Naive thymus-derived CD4-positive, alpha-beta T cell (primary cell): ENCODE measurements around the gene PFN3. TPM values are rescaled to one million over a fixed set of nuclear protein-coding genes. Genes with fewer than 3 reads are reported as not detected.

Experiments
- polyA plus RNA-seq, 2 donors: library from polyadenylated mRNA; unstranded; fragments of 300-500 nt; fragmentation: Illumina TruSeq; gene quantifications; one replicate each; pipeline ENCODE4 v1.2.3, GENCODE V29; 2021
- total RNA-seq, 6 experiments: library from RNA in 5 of 6; stranded (reverse) in 5 of 6; gene quantifications; 1 replicate in 5 of 6; 2 replicates in 1 of 6; pipeline ENCODE4 v1.2.3 and lab custom pipeline; 2021 to 2026

Gene PFN3
- total and polyA plus RNA-seq, 7 experiments from 2014 or later = not detected

Other genes with a start within 250 kb of the PFN3 start
- gene RAB24, start 96.9 kb downstream of the PFN3 start, total RNA-seq = 10 to 100 TPM; 18.0 to 47.5 (median 24.3) TPM
- 10 to 100 TPM; 14.9 to 17.1 TPM for gene RAB24, start 96.9 kb downstream of the PFN3 start, polyA plus RNA-seq
- gene PRELID1, start 96.9 kb downstream of the PFN3 start, total RNA-seq = 100 to 1,000 TPM in 1 of 5 experiments, 10 to 100 TPM in 4; 49.0 to 172 (median 57.2) TPM
- 100 to 1,000 TPM; 155 to 177 TPM for gene PRELID1, start 96.9 kb downstream of the PFN3 start, polyA plus RNA-seq
- 10 to 100 TPM in 4 of 5 experiments, 1 to 10 TPM in 1; 8.8 to 39.8 (median 18.3) TPM for gene MXD3, start 88.8 kb downstream of the PFN3 start, total RNA-seq
- under 1 TPM; 0.63 to 0.75 TPM for gene MXD3, start 88.8 kb downstream of the PFN3 start, polyA plus RNA-seq
- 100 to 1,000 TPM in 2 of 5 experiments, 10 to 100 TPM in 3; 71.8 to 144 (median 99.7) TPM for gene LMAN2, start 49.0 kb downstream of the PFN3 start, total RNA-seq
- gene LMAN2, start 49.0 kb downstream of the PFN3 start, polyA plus RNA-seq = 100 to 1,000 TPM; 194 to 202 TPM
- 100 to 1,000 TPM in 3 of 5 experiments, 10 to 100 TPM in 2; 68.4 to 196 (median 112) TPM for gene RGS14, start 42.7 kb downstream of the PFN3 start, total RNA-seq
- gene RGS14, start 42.7 kb downstream of the PFN3 start, polyA plus RNA-seq = 100 to 1,000 TPM in 1 of 2 donors, 10 to 100 TPM in 1; 32.9 to 100 TPM
- gene SLC34A1, start 16.2 kb downstream of the PFN3 start, total RNA-seq = under 1 TPM in 2 of 5 experiments, not detected in 3; 0.27 to 0.29 TPM
- gene SLC34A1, start 16.2 kb downstream of the PFN3 start, polyA plus RNA-seq = not detected
- 1 to 10 TPM in 1 of 5 experiments, under 1 TPM in 2, not detected in 2; 0.16 to 2.1 (median 0.34) TPM for gene F12, start 8.9 kb upstream of the PFN3 start, total RNA-seq
- under 1 TPM in 1 of 2 donors, not detected in 1; 0.64 TPM for gene F12, start 8.9 kb upstream of the PFN3 start, polyA plus RNA-seq
- 100 to 1,000 TPM; 161 to 246 (median 200) TPM for gene GRK6, start 26.0 kb upstream of the PFN3 start, total RNA-seq
- gene GRK6, start 26.0 kb upstream of the PFN3 start, polyA plus RNA-seq = 100 to 1,000 TPM in 1 of 2 donors, 10 to 100 TPM in 1; 78.8 to 202 TPM
- 10 to 100 TPM in 2 of 5 experiments, 1 to 10 TPM in 3; 6.4 to 31.8 (median 6.8) TPM for gene PRR7, start 46.2 kb upstream of the PFN3 start, total RNA-seq
- gene PRR7, start 46.2 kb upstream of the PFN3 start, polyA plus RNA-seq = 10 to 100 TPM; 11.7 to 19.4 TPM
- 1 to 10 TPM; 1.2 to 8.8 (median 5.7) TPM for gene DBN1, start 73.0 kb upstream of the PFN3 start, total RNA-seq
- gene DBN1, start 73.0 kb upstream of the PFN3 start, polyA plus RNA-seq = 1 to 10 TPM in 1 of 2 donors, under 1 TPM in 1; 0.64 to 2.2 TPM
- 10 to 100 TPM in 3 of 5 experiments, 1 to 10 TPM in 2; 4.1 to 63.2 (median 11.9) TPM for gene PDLIM7, start 96.9 kb upstream of the PFN3 start, total RNA-seq
- 1 to 10 TPM; 2.7 to 4.5 TPM for gene PDLIM7, start 96.9 kb upstream of the PFN3 start, polyA plus RNA-seq
- 10 to 100 TPM in 1 of 5 experiments, 1 to 10 TPM in 4; 2.4 to 67.1 (median 6.0) TPM for gene DOK3, start 109.2 kb upstream of the PFN3 start, total RNA-seq
- gene DOK3, start 109.2 kb upstream of the PFN3 start, polyA plus RNA-seq = under 1 TPM; 0.09 to 0.25 TPM
- gene DDX41, start 116.3 kb upstream of the PFN3 start, total RNA-seq = 100 to 1,000 TPM in 1 of 5 experiments, 10 to 100 TPM in 4; 65.8 to 126 (median 76.1) TPM
- gene DDX41, start 116.3 kb upstream of the PFN3 start, polyA plus RNA-seq = 10 to 100 TPM; 39.2 to 54.6 TPM
- gene FAM193B, start 153.9 kb upstream of the PFN3 start, total RNA-seq = 100 to 1,000 TPM; 102 to 275 (median 175) TPM
- gene FAM193B, start 153.9 kb upstream of the PFN3 start, polyA plus RNA-seq = 1 to 10 TPM; 4.1 TPM
- gene TMED9, start 191.5 kb upstream of the PFN3 start, total RNA-seq = 100 to 1,000 TPM in 1 of 5 experiments, 10 to 100 TPM in 4; 50.5 to 144 (median 67.5) TPM
- gene TMED9, start 191.5 kb upstream of the PFN3 start, polyA plus RNA-seq = 100 to 1,000 TPM in 1 of 2 donors, 10 to 100 TPM in 1; 99.7 to 103 TPM
- gene B4GALT7, start 199.5 kb upstream of the PFN3 start, total RNA-seq = 10 to 100 TPM; 25.4 to 42.2 (median 32.1) TPM
- 10 to 100 TPM; 18.8 to 24.9 TPM for gene B4GALT7, start 199.5 kb upstream of the PFN3 start, polyA plus RNA-seq